GM18526 (cell line): Measurements from ENCODE around the gene GARRE1.

Experiments
- POLR2A ChIP-seq: IDR thresholded peaks from 3 replicates; pipeline ENCODE4 v1.6.1; 2011; ENCODE audit not compliant: insufficient read length; ENCODE audit errors: extremely low read depth

GARRE1 gene, protein sequence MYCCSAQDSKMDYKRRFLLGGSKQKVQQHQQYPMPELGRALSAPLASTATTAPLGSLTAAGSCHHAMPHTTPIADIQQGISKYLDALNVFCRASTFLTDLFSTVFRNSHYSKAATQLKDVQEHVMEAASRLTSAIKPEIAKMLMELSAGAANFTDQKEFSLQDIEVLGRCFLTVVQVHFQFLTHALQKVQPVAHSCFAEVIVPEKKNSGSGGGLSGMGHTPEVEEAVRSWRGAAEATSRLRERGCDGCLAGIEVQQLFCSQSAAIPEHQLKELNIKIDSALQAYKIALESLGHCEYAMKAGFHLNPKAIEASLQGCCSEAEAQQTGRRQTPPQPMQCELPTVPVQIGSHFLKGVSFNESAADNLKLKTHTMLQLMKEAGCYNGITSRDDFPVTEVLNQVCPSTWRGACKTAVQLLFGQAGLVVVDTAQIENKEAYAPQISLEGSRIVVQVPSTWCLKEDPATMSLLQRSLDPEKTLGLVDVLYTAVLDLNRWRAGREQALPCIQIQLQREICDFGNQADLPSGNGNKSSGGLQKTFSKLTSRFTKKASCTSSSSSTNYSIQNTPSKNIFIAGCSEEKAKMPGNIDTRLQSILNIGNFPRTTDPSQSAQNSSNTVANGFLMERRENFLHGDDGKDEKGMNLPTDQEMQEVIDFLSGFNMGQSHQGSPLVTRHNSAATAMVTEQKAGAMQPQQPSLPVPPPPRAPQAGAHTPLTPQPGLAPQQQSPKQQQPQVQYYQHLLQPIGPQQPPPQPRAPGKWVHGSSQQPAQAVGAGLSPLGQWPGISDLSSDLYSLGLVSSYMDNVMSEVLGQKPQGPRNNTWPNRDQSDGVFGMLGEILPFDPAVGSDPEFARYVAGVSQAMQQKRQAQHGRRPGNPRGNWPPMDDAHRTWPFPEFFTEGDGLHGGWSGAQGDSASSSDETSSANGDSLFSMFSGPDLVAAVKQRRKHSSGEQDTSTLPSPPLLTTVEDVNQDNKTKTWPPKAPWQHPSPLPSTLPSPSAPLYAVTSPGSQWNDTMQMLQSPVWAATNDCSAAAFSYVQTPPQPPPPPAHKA (N-terminal part only)

DNA sequence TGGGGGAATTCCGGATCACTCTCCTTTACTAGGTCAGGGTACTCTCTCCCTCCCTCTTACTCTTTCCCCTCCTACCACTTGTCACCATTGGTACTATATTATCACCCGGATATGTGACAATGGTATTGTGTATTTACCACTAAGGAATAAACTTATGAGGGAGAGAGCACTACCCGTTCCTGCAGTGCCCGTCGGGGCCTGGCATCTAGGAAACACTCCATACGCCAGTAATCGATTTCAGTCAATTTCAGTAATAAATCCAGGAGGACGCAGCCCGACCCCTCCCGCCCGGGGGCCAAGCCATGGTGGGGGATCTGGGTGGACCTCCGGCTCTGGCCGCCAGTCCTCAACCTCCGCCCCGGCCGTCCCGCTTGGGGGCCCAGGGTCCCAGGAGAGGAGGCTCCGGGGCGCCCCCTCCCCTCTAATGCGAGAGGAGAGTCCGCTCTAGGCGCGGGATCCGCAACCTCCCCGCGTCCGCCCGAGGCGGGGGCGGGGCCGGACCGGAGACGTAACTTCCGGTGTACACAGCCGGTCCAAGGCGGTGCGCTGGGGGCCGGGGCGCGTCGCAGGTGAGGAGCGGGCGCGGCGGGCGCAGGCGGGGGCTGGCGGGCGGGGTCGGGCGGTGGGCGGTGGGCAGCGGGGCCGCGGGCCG, at the start of gene GARRE1:
Gene GARRE1, plus strand, starts transcription at position 509 of the 652 bp plus-strand sequence. CDS start 45,920 bp downstream, outside the sequence.
- TF ChIP-seq POLR2A, result peak; percentile 78

DNA sequence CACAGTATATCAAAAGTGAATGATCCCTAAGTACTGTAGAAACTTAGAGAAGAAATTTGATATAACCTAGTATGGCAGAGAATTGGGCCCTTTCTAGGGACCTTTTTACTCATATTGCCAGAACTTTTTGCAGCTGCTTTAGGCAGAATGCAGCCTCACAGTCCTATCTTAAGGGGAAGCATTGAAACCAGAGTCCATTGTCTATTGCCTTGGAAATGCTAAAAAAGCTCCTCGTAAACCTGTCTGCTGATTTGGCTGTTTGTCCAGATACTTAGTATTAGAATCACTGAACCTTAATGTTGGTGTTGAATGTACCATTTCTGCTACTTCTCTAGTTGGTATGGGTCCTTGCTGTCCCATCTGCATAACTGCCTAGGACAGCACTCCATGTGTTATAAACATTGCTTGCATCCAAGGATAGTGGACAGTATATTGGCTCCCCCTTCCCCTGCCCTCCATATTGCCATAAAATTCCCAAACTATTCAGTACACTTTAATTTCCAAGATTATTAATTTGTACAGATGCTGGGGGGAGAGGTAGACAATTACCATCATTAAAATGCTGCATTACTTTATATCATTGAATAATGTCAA, 46.0 kb upstream of the GARRE1 start:
- TF ChIP-seq POLR2A, result no peak

DNA sequence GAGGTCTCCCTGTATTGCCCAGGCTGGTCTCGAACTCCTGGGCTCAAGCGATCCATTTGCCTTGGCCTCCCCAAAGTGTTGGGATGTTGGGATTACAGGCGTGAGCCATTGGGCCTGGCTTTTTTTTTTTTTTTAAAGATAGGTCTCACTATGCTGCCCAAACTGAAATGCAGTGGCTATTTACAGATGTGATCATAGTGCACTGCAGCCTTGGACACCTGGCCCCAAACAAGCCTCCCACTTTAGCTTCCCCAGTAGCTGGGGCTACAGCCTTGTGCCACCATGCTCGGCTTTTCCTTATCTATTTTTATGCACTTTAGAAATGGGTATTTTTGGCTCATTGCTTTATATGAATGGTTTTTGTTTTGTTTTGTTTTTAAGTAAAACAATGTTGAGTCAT, 44.6 kb upstream of the GARRE1 start:
- no peak for TF ChIP-seq POLR2A

DNA sequence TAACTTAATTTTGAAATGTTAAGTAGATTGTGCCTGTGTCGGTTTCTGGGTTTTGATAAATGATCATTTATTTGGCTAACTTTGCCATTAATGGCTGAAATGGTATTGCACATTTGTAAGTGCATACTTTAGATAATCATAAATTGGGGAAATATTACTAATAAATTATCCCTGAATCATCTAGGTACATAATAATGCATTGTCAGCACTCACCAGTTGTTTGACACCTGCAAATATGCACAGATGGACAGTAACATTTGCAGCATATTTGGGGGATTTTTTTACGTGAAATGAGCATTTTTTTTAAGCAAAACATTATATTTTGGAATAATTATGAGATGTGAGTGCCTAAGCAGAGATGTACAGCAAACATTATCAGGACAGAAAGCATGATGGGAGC, 41.1 kb upstream of the GARRE1 start:
- TF ChIP-seq POLR2A, result no peak

DNA sequence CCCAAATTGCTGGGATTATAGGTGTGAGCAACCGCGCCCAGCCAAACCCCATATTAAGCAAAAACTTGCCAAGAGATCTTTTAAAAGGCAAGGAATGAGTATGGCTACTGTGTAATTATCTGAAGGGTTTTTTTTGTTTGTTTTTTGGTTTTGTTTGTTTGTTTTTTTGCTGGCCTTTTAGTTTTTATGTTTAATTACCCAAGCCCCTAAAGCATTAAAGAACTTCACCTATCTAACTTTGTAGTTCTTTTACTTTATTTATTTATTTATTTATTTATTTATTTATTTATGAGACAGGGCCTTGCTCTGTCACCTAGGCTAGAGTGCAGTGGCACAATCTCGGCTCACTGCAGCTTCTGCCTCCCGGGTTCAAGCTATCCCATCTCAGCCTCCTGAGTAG, 40.3 kb upstream of the GARRE1 start:
- TF ChIP-seq POLR2A, result no peak

DNA sequence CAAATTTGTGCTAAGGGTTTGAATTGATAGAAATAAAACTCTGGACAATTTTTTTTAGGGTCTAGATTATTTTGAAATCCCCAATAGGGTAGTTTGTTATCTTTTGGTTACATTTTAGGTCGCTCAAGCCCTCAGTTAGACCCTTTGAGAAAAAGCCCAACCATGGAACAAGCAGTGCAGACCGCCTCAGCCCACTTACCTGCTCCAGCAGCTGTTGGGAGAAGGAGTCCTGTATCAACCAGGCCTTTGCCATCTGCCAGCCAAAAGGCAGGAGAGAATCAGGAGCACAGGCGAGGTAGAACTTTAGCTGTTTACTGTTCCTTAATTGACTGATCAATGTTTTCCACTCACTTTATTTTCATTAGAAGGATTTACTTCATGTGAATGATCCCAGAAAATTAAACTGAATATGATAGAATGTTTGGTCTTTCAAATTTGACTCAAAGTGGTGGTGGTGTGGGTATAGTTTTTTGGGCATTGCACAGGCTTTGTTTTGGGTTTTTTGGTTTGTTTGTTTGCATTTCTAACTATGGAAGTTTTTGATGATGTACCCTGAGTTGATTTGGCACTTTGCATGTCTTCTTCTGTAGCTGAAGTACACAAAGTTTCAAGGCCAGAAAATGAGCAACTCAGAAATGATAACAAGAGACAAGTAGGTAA, 39.2 kb upstream of the GARRE1 start:
- no peak for TF ChIP-seq POLR2A

DNA sequence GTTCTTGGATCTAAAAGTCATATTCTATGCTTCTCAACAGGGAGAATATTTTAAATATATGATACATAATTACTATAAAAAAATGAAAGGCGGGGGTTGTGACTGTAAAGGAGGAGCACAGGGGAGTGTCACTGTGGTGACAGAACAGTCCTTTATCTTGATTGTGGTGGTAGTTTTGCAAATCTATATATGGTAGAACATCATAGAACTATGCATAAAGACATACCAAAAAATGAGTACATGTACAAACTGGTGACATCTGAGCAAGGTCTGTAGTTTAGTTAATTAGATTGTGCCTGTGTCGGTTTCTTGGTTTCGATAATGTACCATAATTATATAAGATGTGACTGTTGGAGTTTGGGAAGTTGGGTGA, 38.7 kb upstream of the GARRE1 start:
- TF ChIP-seq POLR2A, result no peak

DNA sequence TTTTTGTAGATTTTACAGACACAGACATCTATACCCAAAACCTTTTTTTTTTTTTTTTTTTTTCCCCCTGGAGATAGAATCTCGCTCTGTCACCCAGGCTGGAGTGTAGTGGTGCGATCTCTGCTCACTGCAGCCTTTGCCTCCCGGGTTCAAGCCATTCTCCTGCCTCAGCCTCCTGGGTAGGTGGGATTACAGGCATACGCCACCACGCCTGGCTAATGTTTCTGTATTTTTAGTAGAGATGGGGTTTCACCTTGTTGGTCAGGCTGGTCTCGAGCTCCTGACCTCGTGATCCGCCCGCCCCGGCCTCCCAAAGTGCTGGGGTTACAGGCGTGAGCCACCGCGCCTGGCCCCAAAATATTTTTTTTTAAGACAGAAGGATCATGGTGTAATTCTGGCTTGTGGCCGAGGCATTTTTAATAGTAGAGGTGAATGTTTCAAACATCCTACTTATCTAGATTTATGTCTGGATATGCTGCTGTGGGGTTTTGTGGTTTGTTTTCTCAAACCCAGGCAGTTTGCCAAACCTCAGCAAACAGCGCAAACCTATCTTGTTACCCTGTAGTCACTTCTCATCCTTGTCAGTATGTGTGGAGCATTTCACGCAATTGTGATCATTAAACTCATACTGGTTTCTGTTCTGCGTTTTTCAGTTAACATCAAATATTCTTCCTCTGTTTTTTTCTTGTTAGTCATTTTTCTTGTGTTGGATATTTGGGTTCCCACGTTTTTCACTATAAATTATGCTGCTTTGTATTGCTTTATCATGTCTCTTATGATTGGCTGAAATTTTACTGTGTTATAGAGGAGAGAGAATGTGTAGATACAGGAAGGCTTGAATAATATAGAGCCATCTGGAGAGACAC, 36.2 kb upstream of the GARRE1 start:
- TF ChIP-seq POLR2A, result no peak

DNA sequence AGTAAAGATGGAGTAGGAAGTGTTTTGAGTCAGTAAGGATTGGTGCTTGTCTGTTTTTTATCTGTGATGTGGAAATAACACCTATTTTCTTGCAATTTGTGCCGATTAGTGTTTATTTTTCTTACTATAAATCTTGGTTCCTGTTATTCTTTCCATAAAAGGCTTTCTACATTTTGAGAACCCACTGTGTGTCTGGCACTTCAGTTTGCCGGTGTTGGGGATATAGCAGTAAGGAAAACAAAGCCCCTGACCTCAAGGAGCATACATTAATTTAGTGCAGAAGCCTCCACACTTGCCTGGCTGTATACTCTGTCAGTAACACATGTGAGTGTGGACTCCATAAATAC, 35.6 kb upstream of the GARRE1 start:
- TF ChIP-seq POLR2A, result no peak

DNA sequence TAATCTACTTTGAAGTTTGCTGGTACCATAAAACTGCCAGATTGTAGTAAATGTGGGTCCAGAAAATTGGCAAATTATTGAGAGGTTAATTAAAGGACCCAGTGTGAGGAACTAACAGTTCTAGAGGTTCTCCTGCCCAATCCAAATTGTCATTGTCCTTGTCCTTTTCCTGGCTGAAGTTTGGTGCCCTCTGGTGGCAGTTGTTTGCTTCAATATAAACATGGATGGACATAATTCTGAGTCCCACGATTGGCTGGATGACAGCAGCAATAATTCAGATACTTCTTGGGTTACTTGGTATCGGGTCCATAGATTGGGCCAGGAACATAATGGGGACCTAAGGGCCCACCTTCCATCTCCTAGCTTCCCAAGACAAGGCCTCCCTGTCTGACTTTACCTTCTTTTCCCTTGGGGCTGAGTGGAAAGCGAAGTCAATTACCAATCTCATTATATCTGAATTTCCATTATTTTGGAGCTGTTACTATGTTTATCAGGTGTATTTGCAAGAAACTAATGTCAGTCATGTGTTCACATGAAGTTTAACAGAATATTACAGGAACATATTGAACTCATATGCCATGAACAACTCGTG, 33.8 kb upstream of the GARRE1 start:
- TF ChIP-seq POLR2A, result no peak

DNA sequence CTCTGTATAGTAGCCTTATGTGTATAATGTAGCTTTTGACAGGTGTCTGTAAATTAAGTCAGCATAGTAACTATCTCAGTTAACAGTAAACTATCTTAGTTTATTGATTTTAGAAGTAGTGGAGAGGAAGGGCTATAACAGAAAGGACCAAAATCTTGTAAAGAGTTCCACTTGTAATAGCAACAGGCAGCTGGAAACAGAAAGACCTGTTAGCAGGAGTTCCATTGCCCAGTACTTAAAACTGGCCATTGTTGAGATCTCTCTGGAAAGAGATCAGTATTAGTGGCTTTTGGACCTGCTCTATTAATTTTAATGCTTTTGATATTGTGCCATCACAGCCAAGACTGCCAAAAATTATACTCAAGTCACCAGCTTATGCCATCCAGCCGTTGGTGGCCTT, 32.0 kb upstream of the GARRE1 start:
- no peak for TF ChIP-seq POLR2A

DNA sequence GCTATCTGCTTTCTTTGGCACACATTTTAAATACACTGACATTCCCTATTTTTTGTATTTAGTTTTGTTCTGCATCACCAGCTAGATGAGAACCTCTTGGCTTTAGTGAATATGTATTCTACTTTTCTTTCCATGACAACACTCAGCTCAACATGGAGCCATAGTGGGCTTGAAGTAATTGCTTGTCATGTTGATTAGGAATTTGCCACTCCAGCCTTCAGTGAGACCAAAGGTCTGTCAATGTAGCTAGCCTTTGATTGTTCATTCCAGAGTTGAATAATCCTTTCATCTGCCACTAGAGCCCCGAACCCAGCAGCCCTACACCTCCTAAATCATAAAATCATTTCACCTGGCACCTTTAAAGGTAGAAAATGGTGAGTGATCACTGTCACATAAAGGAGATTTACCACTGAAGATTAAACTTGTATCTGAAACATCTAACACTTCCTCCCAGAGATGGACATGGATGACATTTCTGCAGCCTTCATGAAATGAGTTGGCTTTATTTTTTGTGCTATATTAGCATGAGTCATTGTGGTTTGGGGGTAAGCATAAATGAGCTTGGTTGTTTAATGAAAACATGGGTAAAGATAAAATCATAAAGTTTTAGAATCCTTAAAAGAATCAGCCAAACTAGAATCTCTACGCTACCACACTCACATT, 29.2 kb upstream of the GARRE1 start:
- no peak for TF ChIP-seq POLR2A

DNA sequence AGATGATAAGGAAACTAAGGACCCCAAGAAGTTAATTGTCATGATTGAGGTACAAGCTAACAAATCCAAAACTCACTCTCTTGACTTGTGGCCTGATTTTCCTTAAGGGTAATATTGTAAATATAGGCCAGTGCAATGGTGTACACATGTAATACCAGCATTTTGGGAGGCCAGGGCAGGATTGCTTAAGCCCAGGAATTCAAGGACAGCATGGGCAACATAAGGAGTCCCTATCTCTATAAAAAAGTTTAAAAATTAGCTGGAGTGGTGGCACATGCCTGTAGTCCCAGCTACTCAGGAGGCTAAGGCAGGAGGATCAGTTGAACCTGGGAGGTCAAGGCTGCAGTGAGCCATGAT, 28.7 kb upstream of the GARRE1 start:
- TF ChIP-seq POLR2A, result no peak
